ENCODE results near the gene XRCC5. TPM values are rescaled to one million over a fixed set of nuclear protein-coding genes. Genes with fewer than 3 reads are reported as not detected.

XRCC5 gene
- total and polyA plus RNA-seq, 8 donors, result 29.0 to 117 (median 88.1) TPM

- Histone ChIP-seq H3K27me3 (no peaks in the 10 kb centered on the region), H3K36me3 (peaks cover 0 to 9% (median 5%) of the 10 kb centered on the region in 3 donors), H3K27ac (peak overlapping the region in 1 of 4 donors; percentile 88), H3K4me1 (peaks cover 9 to 32% (median 23%) of the 10 kb centered on the region in 3 donors), H3K9me3 (no peaks in the 10 kb centered on the region), H3K4me3 (peak overlapping the region in 1 of 4 donors; percentile 77)
- ATAC-seq, result no peak
- no peak for DNase-seq
- WGBS, 2 donors, result 11 to 12% methylated on average over 1 of the region's 1 CpG
- no peak for TF ChIP-seq CTCF (IDR thresholded peaks at IDR 0.05)
- FAIRE-seq, result no peak
- intact Hi-C loops (cut with DNase I), result no loop called here
These were observed 1.5 kb downstream of the XRCC5 start for GRCh38 chr2:216110620-216111019.

- Histone ChIP-seq H3K27ac (no peak overlapping the region), H3K4me3 (no peak overlapping the region), H3K4me1 (peaks cover 9 to 33% (median 25%) of the 10 kb centered on the region in 3 donors), H3K9me3 (no peaks in the 10 kb centered on the region), H3K36me3 (peaks cover 0 to 9% (median 5%) of the 10 kb centered on the region in 3 donors), H3K27me3 (no peaks in the 10 kb centered on the region)
- intact Hi-C loops (cut with DNase I), result no loop called here
- FAIRE-seq (no peak), DNase-seq (no peak), ATAC-seq (no peak)
- 75 to 77% methylated on average over 7 of the region's 7 CpGs for WGBS, 2 donors
- TF ChIP-seq CTCF (IDR thresholded peaks at IDR 0.05), result no peak
These were observed 2.0 kb downstream of the XRCC5 start for GRCh38 chr2:216111122-216111521.

GRCh38 chr2:216112926-216113325 lies 3.8 kb downstream of the XRCC5 start:
- no peak overlapping the region for H3K4me3 ChIP-seq
- 43 to 44% methylated on average over 4 of the region's 4 CpGs for WGBS, 2 donors
- H3K27me3 ChIP-seq, result no peaks in the 10 kb centered on the region
- TF ChIP-seq CTCF (IDR thresholded peaks at IDR 0.05), result no peak
- no peak for FAIRE-seq
- no peaks in the 10 kb centered on the region for H3K9me3 ChIP-seq
- intact Hi-C loops (cut with DNase I), result no loop called here
- peaks cover 9 to 33% (median 25%) of the 10 kb centered on the region in 3 donors for H3K4me1 ChIP-seq
- H3K36me3 ChIP-seq, result peaks cover 0 to 16% (median 5%) of the 10 kb centered on the region in 3 donors
- ATAC-seq, result no peak
- H3K27ac ChIP-seq, result no peak overlapping the region
- no peak for DNase-seq

- TF ChIP-seq CTCF (IDR thresholded peaks at IDR 0.05), result no peak
- no peak for ATAC-seq
- Histone ChIP-seq H3K27me3 (no peaks in the 10 kb centered on the region), H3K27ac (no peak overlapping the region), H3K4me1 (peaks cover 9 to 33% (median 25%) of the 10 kb centered on the region in 3 donors), H3K36me3 (peaks cover 0 to 16% (median 5%) of the 10 kb centered on the region in 3 donors), H3K9me3 (no peaks in the 10 kb centered on the region), H3K4me3 (no peak overlapping the region)
- intact Hi-C loops (cut with DNase I), result no loop called here
- WGBS, 2 donors, result 93 to 95% methylated on average over 3 of the region's 3 CpGs
- FAIRE-seq, result no peak
- DNase-seq, result no peak
These were observed 4.4 kb downstream of the XRCC5 start for GRCh38 chr2:216113572-216113971.

- 25 to 27% methylated on average over 4 of the region's 4 CpGs for WGBS, 2 donors
- FAIRE-seq (no peak), DNase-seq (no peak), ATAC-seq (no peak)
- H3K9me3 ChIP-seq, result no peaks in the 10 kb centered on the region
- H3K4me3 ChIP-seq, result peak overlapping the region in 2 of 4 donors; percentile 48 to 49
- intact Hi-C loops (cut with DNase I), result no loop called here
- no peak for TF ChIP-seq CTCF (IDR thresholded peaks at IDR 0.05)
- H3K27me3 ChIP-seq, result no peaks in the 10 kb centered on the region
- peaks cover 2 to 16% (median 9%) of the 10 kb centered on the region in 3 donors for H3K36me3 ChIP-seq
- H3K4me1 ChIP-seq, result peaks cover 9 to 33% (median 25%) of the 10 kb centered on the region in 3 donors
- peak overlapping the region in 2 of 4 donors; percentile 20 to 31 for H3K27ac ChIP-seq
These were observed 5.2 kb downstream of the XRCC5 start for GRCh38 chr2:216114382-216114713.

All from pancreas (tissue), 10 donors.